KMS-11 (cell line): ENCODE results near the gene GRID1.

Experiments
- H2AFZ ChIP-seq: fragments of 200-600 bp; sonication (generic); 2 replicates; pipeline ENCODE4 v1.6.1; 2016; ENCODE audit warnings: antibody characterized with exemption, mixed run types, low read depth
- H3K27ac ChIP-seq: fragments of 200-600 bp; sonication (generic); 2 replicates; pipeline ENCODE4 v1.6.1; 2016; ENCODE audit warnings: mild to moderate bottlenecking, mixed run types
- H3K27me3 ChIP-seq: fragments of 200-600 bp; sonication (generic); 2 replicates; pipeline ENCODE4 v1.6.1; 2017; ENCODE audit warnings: mild to moderate bottlenecking, low read depth, mixed run types, moderate library complexity; ENCODE audit not compliant: insufficient read depth
- H3K36me3 ChIP-seq: fragments of 200-600 bp; sonication (generic); 2 replicates; pipeline ENCODE4 v1.6.1; 2017; ENCODE audit warnings: mild to moderate bottlenecking, mixed run types; ENCODE audit not compliant: insufficient read depth
- H3K4me1 ChIP-seq: fragments of 200-600 bp; sonication (generic); 2 replicates; pipeline ENCODE4 v1.6.1; 2016; ENCODE audit warnings: mild to moderate bottlenecking, low read depth, mixed run types; ENCODE audit not compliant: poor library complexity, severe bottlenecking
- H3K4me2 ChIP-seq: fragments of 200-600 bp; sonication (generic); 2 replicates; pipeline ENCODE4 v1.7.0; 2016; ENCODE audit warnings: mild to moderate bottlenecking, mixed run types
- H3K4me3 ChIP-seq: fragments of 200-600 bp; sonication (generic); IDR thresholded peaks from 2 replicates; pipeline ENCODE4 v1.6.1; 2017; ENCODE audit warnings: low read depth, low read length, mixed read lengths; ENCODE audit not compliant: insufficient read depth
- H3K79me2 ChIP-seq: fragments of 200-600 bp; sonication (generic); 2 replicates; pipeline ENCODE4 v1.6.1; 2016; ENCODE audit warnings: low read depth, mixed run types; ENCODE audit not compliant: insufficient read depth
- H3K9ac ChIP-seq: fragments of 200-600 bp; sonication (generic); 2 replicates; pipeline ENCODE4 v1.6.1; 2016; ENCODE audit warnings: mild to moderate bottlenecking, mixed run types
- H4K20me1 ChIP-seq: fragments of 200-600 bp; sonication (generic); 2 replicates; pipeline ENCODE4 v1.6.1; 2016; ENCODE audit warnings: mild to moderate bottlenecking, mixed run types; ENCODE audit not compliant: insufficient read depth
- CTCF ChIP-seq: fragments of 200-600 bp; sonication (generic); conservative IDR thresholded peaks from 2 replicates; pipeline ENCODE4 v1.6.1; 2017; ENCODE audit warnings: low read depth, mild to moderate bottlenecking, antibody characterized with exemption, low read length, moderate library complexity, mixed read lengths

The GRID1 gene

DNA sequence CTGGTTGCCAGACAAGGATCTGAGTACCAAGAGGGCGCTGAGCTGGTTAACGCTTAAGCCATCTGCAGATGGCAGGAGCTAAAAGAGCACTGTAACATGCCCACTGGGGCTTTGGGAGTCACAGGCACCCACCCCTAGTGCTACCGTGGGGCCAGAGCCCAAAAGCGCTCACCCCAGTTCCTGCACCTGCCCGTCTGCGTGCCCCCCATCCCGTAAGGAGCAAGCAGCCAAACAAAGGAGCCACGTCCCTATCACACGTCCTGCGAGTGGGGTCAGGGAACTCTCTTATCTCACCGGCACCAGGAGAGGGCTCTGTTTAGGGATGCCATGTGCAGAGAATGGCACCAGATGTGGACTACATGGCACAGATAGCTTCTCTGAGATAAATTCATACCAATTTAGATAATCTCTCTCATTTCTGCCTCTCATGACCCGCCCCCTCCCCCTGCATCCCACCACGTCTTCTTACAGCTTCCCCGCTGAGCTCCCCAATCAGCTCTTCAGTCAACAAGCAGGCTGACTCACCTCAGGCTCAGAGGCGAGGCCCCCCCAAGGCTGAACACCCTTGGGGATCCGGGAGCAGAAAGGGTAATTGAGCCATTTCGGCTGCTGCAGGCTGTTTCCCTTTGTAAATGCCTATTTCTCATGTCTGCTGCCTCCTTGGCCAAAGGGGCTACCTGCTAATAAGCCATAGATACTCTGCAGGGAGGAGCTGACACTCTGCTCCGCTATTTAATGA, 235.7 kb downstream of the GRID1 start:
- Histone ChIP-seq H2AFZ (no peak overlapping the region), H3K9ac (no peak overlapping the region), H3K36me3 (no peaks in the 10 kb centered on the region), H4K20me1 (no peaks in the 10 kb centered on the region), H3K4me2 (no peak overlapping the region), H3K27ac (no peak overlapping the region), H3K4me3 (no peak overlapping the region), H3K4me1 (no peaks in the 10 kb centered on the region), H3K27me3 (no peaks in the 10 kb centered on the region), H3K79me2 (no peaks in the 10 kb centered on the region)
- no peak for TF ChIP-seq CTCF

- no peak overlapping the region for H3K4me3 ChIP-seq
- no peak overlapping the region for H3K9ac ChIP-seq
- H2AFZ ChIP-seq, result no peak overlapping the region
- H4K20me1 ChIP-seq, result no peaks in the 10 kb centered on the region
- H3K79me2 ChIP-seq, result no peaks in the 10 kb centered on the region
- H3K27me3 ChIP-seq, result no peaks in the 10 kb centered on the region
- H3K36me3 ChIP-seq, result no peaks in the 10 kb centered on the region
- no peak overlapping the region for H3K4me2 ChIP-seq
- H3K27ac ChIP-seq, result no peak overlapping the region
- H3K4me1 ChIP-seq, result no peaks in the 10 kb centered on the region
- TF ChIP-seq CTCF, result no peak
Measured at GRCh38 chr10:86130041-86130440, 236.6 kb downstream of the GRID1 start.

GRCh38 chr10:86128360-86128759, 238.2 kb downstream of the GRID1 start:
- no peak overlapping the region for H3K27ac ChIP-seq
- H3K4me1 ChIP-seq, result no peaks in the 10 kb centered on the region
- no peak for TF ChIP-seq CTCF
- H2AFZ ChIP-seq, result no peak overlapping the region
- no peaks in the 10 kb centered on the region for H4K20me1 ChIP-seq
- no peaks in the 10 kb centered on the region for H3K27me3 ChIP-seq
- no peak overlapping the region for H3K9ac ChIP-seq
- no peaks in the 10 kb centered on the region for H3K36me3 ChIP-seq
- H3K4me2 ChIP-seq, result no peak overlapping the region
- no peaks in the 10 kb centered on the region for H3K79me2 ChIP-seq
- no peak overlapping the region for H3K4me3 ChIP-seq

GRCh38 chr10:86127274-86127819, 239.2 kb downstream of the GRID1 start:
- H3K4me2 ChIP-seq, result no peak overlapping the region
- H3K4me1 ChIP-seq, result no peaks in the 10 kb centered on the region
- no peaks in the 10 kb centered on the region for H4K20me1 ChIP-seq
- H3K27ac ChIP-seq, result no peak overlapping the region
- no peak overlapping the region for H3K9ac ChIP-seq
- no peak overlapping the region for H3K4me3 ChIP-seq
- H3K36me3 ChIP-seq, result no peaks in the 10 kb centered on the region
- no peak for TF ChIP-seq CTCF
- H2AFZ ChIP-seq, result no peak overlapping the region
- no peaks in the 10 kb centered on the region for H3K79me2 ChIP-seq
- H3K27me3 ChIP-seq, result no peaks in the 10 kb centered on the region
